Omental fat pad (tissue), 4 donors: ENCODE measurements around the gene BCR. TPM values are rescaled to one million over a fixed set of nuclear protein-coding genes. Genes with fewer than 3 reads are reported as not detected.

Experiments used
- ATAC-seq: fragments of 150-250 bp; one replicate; pipeline ENCODE4 v1.9.1; 2016; ENCODE audit warnings: mild to moderate bottlenecking, moderate library complexity; ENCODE audit not compliant: low FRiP score
- DNase-seq: peaks from one replicate; pipeline ENCODE4 v3.0.0-alpha.2; 2019; ENCODE audit warnings: low spot score
- total RNA-seq, 4 donors: library from RNA; depleted of rRNA; stranded (reverse); fragments of >200 nt; gene quantifications; one replicate each; pipeline ENCODE4 v1.1.0, GENCODE V29; 2016
- TF ChIP-seq, protein P1 (sequence below), 3 donors: fragments of 450-650 bp; IDR thresholded peaks; one replicate each; pipeline ENCODE4 v1.5.1; 2016 to 2017; ENCODE audit warnings: antibody characterized with exemption in 3 of 3, mild to moderate bottlenecking in 3 of 3, moderate library complexity in 2 of 3

BCR gene
- total RNA-seq, 4 donors from 2014 or later = 34.8 to 128 (median 51.4) TPM

DNA sequence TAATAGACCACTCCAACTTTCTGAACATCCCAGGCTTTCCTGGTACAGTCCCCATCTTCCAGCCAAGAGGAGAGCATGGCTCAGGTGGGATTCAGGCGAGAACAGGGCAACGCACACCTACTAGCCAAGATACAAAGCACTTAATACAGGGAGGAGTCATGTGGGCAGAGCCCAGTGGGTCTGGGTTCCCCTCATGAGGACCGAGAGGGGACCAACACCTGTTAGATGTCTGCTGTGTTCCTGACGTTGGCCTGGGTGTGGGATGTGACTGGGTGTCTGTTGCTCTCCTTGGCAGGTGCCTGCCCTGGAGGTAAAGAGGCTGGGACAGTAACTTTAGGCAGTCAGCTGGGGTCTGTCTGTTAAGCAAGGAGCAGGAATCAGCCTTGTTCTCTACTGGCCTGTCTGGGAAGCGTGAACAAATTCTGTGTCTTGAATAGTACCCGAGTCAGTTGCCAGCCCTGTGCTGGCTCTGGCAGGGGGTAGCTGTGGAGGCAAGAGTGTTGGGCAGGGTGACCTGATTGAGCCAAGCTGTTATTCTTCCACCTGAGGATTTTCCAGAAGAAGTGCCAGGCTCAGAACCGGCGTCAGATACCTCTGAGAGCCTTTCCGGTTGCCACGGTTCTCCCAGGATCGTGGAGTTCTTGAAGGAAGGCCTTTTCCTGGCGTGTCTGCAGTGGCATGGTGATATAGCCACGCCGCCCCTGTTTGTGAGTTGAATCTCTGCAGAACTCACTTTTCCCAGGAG lies 56.3 kb downstream of the BCR start:
- TF ChIP-seq, protein P1, sequence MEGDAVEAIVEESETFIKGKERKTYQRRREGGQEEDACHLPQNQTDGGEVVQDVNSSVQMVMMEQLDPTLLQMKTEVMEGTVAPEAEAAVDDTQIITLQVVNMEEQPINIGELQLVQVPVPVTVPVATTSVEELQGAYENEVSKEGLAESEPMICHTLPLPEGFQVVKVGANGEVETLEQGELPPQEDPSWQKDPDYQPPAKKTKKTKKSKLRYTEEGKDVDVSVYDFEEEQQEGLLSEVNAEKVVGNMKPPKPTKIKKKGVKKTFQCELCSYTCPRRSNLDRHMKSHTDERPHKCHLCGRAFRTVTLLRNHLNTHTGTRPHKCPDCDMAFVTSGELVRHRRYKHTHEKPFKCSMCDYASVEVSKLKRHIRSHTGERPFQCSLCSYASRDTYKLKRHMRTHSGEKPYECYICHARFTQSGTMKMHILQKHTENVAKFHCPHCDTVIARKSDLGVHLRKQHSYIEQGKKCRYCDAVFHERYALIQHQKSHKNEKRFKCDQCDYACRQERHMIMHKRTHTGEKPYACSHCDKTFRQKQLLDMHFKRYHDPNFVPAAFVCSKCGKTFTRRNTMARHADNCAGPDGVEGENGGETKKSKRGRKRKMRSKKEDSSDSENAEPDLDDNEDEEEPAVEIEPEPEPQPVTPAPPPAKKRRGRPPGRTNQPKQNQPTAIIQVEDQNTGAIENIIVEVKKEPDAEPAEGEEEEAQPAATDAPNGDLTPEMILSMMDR (IDR thresholded peaks at IDR 0.05) = no peak
- DNase-seq (no peak), ATAC-seq (no peak)

DNA sequence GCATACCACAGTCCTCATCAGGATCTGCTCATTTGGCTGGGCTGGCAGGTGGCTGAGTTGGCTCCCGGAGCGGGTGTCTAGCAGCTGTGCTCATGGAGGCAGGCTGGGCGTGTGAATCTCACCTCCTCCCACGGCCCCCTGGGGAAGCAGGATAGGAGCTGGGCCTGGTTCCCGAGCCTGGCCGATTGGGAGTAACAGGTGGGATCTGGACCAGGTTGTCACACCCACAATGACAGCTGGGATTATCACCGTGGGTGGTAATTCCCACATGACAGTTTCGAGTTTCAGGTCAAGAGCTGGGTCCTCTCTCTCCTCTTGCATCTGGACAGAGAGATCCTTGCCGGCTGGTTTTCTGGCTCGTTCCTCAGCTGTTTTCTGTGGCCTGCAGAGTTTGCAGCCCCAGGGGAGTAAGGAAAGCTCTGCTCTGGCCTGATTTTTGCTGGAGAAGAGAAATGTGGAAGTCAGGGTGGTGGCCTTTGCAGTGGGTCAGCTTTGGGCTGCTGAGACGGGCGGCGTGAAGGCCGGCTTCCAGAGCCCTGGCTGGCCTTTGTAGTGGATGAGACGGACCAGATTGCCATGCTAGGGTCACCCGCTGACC lies 57.0 kb downstream of the BCR start:
- TF ChIP-seq, protein P1 (IDR thresholded peaks at IDR 0.05) = no peak
- ATAC-seq (no peak), DNase-seq (no peak)

DNA sequence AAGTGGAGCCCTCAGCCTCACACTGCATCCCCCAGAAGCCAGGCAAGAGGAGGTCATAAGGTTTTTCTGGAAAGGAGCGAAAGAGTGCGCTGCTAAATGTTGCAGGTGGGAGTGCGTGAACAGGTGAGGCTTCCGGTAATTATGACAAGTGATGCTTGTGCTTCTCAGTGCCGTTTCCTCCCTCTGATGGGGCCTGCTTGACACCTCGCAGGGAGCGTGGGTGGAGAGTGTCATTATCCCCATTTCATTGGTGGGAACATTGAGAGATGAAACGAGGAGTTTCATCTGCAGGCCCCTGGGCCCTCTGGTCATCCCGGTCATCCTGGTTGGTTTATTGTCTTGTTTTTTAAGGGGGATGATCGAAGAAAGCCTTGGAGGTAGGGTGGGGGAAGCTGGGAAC lies 57.5 kb downstream of the BCR start:
- TF ChIP-seq, protein P1 (IDR thresholded peaks at IDR 0.05) = no peak
- no peak for ATAC-seq
- DNase-seq = no peak

DNA sequence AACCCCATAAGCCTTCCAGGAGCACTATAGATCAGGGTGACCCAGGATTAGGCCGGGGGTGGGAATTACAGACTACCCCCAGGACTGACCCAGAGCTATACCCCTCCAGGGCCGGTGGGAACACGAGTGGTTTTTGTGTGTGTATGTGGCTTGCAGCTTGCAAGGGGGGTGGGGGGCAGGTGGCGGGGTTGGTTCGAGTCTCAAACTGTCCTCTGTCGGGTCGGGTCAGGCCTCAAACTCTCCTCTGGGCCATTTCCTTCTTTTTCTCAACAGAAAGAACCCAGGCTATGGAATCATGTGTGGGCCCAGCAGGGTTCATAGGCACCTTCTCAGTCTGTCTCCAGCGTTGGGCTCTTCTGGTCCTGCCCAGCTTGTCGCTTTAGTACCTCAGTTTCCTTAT lies 58.4 kb downstream of the BCR start:
- ATAC-seq = no peak
- TF ChIP-seq, protein P1 (IDR thresholded peaks at IDR 0.05) = no peak
- DNase-seq = no peak

DNA sequence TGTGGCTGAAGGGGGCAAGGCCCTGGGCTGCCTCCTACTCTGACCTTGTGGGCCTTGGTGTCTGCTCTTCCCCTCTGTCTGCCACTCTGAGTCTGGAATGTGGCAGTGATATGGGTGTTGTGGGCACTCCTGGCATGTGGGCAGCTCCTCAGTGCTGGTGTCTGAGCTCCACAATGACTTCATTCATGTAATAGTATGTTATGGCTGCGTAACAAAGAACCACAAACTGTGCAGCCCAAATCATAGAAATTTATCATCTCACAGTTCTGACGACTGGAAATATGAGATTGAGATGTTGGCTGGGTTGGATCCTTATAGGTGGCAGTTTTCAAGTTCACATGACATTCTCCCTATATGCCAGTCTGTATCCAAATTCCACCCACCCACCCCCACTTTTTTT lies 59.1 kb downstream of the BCR start:
- DNase-seq (no peak), ATAC-seq (no peak)
- TF ChIP-seq, protein P1 (IDR thresholded peaks at IDR 0.05) = no peak

DNA sequence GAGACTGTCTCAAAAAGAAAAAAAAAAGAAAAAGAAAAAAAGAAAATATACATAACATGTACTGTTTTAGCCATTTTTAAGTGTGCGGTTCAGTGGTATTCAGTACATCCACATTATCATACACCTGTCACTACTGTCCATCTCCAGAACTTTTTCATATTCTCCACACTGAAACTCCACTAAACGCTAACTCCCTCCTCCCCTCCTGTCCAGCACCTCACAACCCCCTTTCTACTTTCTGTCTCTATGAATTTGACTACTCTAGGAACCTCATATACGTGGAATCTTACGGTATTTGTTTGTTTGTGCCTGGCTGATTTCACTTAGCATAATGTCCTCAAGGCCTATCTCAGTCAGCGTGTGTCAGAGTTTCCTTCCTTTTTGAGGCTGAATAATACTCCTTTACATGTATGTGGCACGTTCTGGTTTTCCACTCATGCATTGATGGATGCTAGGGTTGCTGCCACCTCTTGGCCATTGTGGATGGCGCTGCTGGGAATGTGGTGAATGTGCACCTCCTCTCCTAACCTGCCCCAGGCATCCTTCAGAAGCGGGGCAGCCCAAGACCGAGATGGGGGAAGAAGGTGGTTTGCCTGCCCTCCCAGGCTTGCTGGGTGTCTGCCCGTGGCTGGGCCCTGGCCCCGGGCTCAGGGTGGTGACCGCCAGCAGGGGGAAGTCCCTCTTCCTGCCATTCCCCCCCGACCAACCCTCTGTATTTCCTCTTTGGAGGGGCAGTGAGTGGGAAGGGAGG lies 60.5 kb downstream of the BCR start:
- no peak for DNase-seq
- ATAC-seq = no peak
- TF ChIP-seq, protein P1 (IDR thresholded peaks at IDR 0.05) = no peak
